ENCODE measurements around the gene ARHGAP24.

The ARHGAP24 gene

GRCh38 chr4:85724791-85725563, 250.0 kb downstream of the ARHGAP24 start:
- TF ChIP-seq CTCF (IDR thresholded peaks at IDR 0.05; ENCODE audit: borderline replicate concordance, insufficient read depth, low read depth, low read length), result no peak
- H3K4me3 ChIP-seq (ENCODE audit: low read depth, low read length), result peak overlapping the region; percentile 6

DNA sequence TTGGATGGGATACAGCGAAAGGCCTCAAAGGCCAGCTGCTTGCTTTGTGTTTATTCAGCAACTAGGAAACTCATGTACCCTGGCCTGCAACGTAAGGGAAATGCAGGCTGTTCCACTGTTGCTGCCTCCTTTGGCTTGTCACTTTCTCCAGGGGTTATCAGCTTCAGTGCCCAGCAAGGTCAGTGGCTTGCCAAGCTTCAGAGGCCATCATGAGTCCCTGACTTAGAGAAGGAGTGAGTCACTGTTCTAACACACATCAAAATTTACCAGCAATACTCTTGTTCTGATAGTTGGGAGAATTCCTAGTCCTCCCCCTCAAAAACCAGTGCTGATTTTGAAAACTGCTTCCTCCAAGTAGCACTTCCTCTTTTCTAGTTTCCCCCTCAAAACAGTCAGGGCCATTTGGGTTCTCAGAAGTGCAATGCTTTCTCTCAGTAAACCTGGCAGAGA, 250.8 kb downstream of the ARHGAP24 start:
- no peak for TF ChIP-seq CTCF (IDR thresholded peaks at IDR 0.05; ENCODE audit: borderline replicate concordance, insufficient read depth, low read depth, low read length)
- peak overlapping the region; percentile 6 for H3K4me3 ChIP-seq (ENCODE audit: low read depth, low read length)

DNA sequence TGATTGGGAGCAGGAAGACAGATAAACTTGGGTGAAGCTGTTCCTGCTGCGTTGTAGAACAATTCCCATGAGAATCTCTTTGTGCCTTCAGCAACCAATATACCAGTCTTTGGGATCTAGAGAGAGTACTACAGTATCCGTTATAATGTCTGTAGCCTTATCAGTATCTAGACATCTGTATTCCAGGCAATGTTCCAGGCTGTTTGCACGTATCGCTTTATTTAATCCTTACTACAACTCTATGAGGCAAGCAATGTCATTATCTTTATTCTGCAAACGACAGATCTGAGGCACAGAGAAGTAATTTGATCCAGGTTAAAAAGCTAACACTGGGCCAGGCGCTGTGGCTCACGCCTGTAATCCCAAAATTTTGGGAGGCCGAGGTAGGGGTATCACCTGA, 251.6 kb downstream of the ARHGAP24 start:
- TF ChIP-seq CTCF (IDR thresholded peaks at IDR 0.05; ENCODE audit: borderline replicate concordance, insufficient read depth, low read depth, low read length), result no peak
- no peak overlapping the region for H3K4me3 ChIP-seq (ENCODE audit: low read depth, low read length)

GRCh38 chr4:85728464-85728863, 253.5 kb downstream of the ARHGAP24 start:
- TF ChIP-seq CTCF (IDR thresholded peaks at IDR 0.05; ENCODE audit: borderline replicate concordance, insufficient read depth, low read depth, low read length), result no peak

DNA sequence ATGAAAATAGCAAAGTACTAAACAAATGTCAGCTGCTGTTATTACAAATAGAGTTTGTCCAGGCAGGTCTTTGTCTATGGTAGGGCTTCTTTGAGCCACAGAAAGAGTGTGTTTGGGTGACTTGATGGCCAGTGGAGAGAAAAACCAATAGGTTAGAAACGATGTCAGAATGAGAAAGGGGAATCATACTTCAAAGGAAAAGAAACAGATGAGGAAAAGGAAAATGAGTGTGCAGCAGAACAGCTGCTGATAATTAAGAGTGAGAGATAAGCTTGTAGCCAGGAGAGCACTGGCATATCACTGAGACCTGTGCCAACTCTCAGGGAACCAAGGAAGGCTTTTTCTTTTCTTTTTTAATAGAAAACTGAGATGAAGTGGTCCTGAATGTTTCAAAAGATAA, 257.2 kb downstream of the ARHGAP24 start:
- H3K4me3 ChIP-seq (ENCODE audit: low read depth, low read length), result no peak overlapping the region
- no peak for TF ChIP-seq CTCF (IDR thresholded peaks at IDR 0.05; ENCODE audit: borderline replicate concordance, insufficient read depth, low read depth, low read length)

More at GRCh38 chr4:85728464-85728863, 253.5 kb downstream of the ARHGAP24 start:
- H3K4me3 ChIP-seq (ENCODE audit: low read depth, low read length), result no peak overlapping the region

DNA sequence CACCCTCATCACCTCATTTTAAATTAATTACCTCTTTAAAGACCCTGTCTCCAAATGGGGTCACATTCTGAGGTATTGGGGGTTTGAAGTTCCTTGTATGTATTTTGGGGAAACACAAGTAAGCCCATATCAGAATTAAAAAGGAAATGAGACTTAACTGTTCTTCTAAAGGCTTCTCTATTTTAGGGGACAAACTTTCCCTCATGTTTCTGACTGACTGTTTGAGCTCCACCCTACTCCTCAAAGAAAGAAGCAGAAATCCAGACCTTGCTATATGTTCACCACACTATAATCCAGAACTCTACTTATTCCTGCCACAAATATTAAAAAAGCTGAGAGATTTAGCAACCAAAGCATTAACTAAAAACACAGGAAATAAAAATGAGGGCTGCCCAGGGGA, 258.8 kb downstream of the ARHGAP24 start:
- no peak overlapping the region for H3K4me3 ChIP-seq (ENCODE audit: low read depth, low read length)
- TF ChIP-seq CTCF (IDR thresholded peaks at IDR 0.05; ENCODE audit: borderline replicate concordance, insufficient read depth, low read depth, low read length), result no peak

GRCh38 chr4:85734424-85734831, 259.5 kb downstream of the ARHGAP24 start:
- no peak overlapping the region for H3K4me3 ChIP-seq (ENCODE audit: low read depth, low read length)
- no peak for TF ChIP-seq CTCF (IDR thresholded peaks at IDR 0.05; ENCODE audit: borderline replicate concordance, insufficient read depth, low read depth, low read length)
